HG02943 (cell line): ENCODE data around the gene FOXK1.

Experiments
- ATAC-seq: cut with Tn5 transposase; IDR thresholded peaks from one replicate; pipeline ENCODE4 v1.9.1; 2021; ENCODE audit warnings: mild to moderate bottlenecking, low read depth, moderate library complexity; ENCODE audit not compliant: unreplicated experiment

FOXK1 gene

GRCh38 chr7:4762121-4763055 is 80.3 kb downstream of the FOXK1 start:
- ATAC-seq: no peak

DNA sequence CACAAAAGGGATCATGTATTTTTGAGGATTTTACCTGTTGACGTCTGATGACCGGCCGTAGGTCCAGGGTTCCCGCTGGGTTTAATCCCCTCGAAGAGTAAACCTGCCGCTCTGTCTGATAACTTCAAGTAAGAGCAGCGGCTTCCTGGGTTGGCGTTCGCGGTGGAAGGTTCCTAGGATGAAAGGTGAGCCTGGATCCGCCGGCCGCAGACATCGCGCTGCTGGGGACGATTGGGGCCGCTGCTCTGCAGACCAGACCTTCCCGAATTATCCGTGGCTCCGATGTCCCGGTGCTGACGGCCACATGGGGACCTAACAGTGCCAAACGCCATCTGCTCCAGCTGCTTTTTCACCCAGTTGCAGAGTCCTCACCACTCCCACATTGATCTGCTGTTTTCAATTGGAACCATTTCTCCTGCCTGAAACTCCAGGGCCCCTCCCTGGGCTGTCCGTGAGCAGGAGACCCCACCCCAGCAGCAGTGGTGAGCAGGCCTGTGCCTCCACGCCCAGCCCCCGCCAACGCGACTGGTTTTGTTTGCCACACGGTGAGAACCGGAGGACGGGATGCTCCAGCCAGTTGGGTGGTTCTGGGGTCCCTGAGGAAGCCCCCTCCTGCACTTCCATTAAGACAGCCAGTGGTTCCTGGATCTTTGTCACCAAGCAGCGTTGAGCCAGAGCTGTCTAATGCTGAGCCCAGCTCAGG is 81.1 kb downstream of the FOXK1 start:
- no peak for ATAC-seq

GRCh38 chr7:4763794-4764185 is 81.7 kb downstream of the FOXK1 start:
- ATAC-seq: no peak

- no peak for ATAC-seq
Observed at GRCh38 chr7:4764402-4765007, 82.4 kb downstream of the FOXK1 start.

DNA sequence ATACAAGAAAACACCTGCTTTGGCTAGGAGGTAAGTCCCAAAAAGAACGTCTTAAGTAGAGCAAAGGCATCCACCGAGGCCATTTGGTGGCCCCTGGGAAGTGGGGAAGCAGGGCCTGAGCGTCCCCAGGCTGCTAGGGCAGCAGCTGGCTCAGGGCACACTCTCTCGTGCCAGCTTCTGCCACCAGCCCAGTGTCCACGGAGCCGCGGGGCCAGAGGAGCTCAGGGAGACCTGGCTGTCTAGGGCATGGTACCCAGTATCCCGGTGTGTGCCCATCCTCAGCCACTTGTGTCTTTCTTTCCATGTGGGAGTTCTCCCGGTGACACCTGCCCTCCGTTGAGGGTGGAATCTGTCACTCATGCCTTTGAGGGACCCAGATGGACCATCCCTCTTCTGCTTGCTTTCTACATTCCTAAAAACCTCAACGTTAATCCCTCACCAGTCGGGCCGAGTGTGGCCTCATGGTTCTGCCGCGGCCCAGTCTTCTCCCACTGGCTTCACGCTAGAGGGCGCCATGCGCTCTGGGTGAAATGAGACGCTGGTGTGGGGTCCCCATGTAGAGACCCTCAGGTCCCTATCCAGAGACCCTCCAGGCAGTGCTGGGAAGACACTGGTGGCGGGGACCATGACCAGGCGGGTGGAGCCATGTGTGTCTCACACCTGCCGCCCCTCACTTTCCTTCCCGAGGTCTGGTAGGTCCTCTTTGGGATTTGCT is 83.8 kb downstream of the FOXK1 start:
- no peak for ATAC-seq

GRCh38 chr7:4766666-4767519 is 84.8 kb downstream of the FOXK1 start:
- ATAC-seq: no peak

DNA sequence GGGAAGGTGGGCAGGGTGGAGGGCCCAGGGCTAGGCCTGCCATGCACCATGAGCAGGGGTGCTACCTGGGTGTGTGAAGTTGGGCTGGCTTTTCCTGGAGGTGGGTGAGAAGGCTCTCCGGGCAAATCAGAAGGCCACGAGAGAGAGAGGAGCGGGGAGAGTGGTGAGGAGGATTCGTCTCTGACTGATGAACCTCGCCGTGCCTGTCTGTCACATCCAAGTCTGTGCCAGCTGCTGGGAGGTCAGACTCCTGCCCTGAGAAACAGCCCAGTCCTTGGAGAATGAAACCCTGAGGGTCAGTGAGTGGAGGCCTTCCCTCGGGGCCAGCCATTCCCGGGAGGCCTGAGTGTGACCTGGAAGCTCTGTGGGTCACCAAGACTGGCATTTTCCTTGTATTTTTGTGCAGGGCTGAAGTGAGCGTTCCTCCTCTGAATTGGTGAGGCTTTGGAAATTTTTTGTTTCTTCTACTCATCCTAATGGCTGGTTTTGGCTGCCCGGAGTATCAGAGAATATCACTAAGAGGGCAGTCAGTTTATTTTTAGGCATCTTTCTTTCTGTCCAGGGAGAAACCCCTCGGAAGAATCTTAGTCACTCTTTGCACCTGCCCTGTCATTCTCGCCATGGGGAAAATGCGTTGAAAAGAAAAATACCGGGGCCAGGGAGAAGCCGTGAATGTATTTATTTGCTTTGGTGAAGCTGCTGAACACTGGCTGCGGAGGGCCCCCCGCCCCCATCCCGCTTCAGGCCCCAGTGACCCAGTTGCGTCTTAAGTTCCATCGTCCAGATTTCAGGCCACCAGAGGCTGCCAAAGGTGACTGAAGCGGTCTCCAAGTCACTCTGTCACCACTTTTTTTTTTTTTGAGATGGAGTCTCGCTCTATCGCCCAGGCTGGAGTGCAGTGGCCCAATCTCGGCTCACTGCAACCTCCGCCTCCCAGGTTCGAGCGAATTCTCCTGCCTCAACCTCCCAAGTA is 86.8 kb downstream of the FOXK1 start:
- ATAC-seq: no peak

DNA sequence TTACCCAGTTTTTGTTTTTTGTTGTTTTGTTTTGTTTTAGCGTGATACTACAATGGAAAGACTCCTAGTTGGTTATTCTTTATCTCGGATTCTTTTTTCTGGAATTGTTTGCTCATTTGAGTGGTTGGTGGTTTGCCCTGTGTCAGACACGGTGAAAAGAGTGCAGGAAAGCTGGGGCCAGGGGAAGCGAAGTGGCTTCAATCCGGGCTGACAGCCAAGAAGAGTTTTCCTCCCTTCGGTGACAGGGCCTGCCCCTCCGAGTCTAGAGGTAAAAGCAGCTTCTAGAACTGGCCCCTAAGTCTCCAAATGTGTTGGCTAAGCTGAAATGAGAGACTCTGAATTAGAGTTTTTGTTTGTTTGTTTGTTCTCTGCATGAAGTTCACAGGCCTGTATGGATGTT is 87.7 kb downstream of the FOXK1 start:
- ATAC-seq: no peak

DNA sequence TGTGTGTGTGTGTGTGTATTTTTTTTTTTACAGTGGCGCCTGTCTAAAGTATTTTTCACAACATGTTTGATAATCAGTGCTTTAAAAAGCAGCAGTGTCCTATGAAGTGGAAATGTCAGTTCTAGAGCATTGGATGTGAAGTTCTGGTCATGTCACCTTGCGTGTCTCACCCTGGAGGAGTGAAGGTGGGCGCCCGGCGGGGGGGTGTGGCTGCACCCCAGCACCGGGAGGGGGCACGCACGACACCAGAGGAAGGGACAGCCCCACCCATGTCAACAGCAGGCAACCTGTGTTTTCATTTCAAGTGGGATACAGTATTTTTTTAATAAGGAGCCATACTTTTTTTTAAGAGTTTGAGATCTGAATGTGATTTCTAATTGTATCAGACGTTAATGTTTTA is 88.8 kb downstream of the FOXK1 start:
- no peak for ATAC-seq

- no peak for ATAC-seq
Observed at GRCh38 chr7:4771737-4772136, 89.6 kb downstream of the FOXK1 start.

DNA sequence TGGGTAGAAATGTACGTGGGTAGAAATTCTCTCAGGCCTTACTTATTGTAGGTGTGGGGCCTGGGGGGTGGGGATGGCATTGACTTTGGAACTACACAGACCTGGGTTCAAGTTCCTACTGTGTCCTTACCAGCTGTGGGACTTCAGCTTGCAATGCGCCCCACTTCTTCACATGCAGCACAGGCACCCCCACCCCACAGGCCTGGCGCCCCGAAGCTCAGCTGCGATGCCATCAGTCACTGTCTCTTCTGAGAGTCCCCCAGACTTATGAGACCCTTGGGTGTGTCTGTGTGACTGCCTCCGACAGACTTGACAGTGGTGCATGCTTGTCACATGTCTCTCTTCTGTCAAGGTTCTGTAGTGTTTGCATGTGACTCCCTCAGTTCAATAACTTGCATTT is 90.2 kb downstream of the FOXK1 start:
- no peak for ATAC-seq

DNA sequence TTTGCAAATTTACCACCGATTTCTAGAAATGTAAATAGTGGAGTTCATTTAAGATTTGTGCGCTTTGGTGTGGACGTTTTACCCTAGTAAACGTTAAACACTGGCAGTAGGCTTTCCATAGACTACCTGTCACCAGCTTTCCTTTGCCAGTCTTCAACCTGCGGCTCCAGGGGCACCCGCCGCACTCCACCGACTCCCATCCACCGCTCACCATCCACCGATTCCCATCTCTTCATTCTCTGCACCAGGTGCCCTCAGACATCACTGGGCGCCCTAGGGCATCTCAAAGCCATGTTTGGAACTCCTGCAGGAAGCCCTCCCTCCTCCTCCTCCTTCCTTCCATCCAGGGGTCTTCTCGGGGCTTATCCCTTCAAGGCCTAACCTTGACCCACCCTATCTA is 91.9 kb downstream of the FOXK1 start:
- ATAC-seq: no peak

- ATAC-seq: peak; percentile 30
Observed at GRCh38 chr7:4774658-4775249, 92.7 kb downstream of the FOXK1 start.

- ATAC-seq: peak; percentile 86
Observed at GRCh38 chr7:4775250-4775847, 93.3 kb downstream of the FOXK1 start, which contains the start of gene AP5Z1. AP5Z1 (plus strand) TSS chr7:4775623; CDS start chr7:4775716, 93 bp downstream.

DNA sequence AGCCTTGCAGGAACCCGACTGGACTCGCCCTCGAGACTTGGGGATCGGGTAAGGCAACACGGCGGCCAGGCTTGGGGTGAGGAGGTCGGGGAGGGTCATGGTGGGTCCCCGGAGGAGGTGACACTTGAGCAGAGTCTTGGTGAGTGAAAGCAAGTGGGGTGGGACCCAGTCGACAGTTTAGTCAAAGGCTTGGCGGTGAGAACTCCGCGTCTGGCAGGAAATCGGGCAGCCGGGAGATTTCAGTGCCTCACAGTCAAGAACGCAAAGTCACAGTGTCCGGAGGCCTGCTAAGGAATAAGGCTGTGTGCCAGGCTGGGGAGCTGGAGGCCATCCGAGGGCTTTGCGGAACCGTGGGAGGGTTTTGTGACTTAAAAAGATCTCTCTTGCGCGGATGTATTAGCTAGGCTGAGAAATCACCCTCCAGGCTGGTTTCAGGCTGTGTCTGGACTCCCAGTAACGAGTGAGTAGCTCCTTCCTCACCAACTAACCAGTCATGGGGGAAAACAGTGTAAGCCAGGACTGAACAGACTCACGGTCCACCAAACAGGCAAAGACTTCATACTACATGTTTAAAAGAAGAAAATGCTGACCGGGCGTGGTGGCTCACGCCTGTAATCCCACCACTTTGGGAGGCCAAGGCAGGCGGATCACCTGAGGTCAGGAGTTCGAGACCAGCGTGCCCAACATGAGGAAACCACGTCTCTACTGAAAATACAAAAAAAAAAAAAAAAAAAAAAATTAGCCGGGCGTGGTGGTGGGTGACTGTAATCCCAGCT is 93.9 kb downstream of the FOXK1 start:
- peak; percentile 14 for ATAC-seq

- no peak for ATAC-seq
Observed at GRCh38 chr7:4779118-4779517, 97.0 kb downstream of the FOXK1 start.
